WI38 (cell line): ENCODE data around the gene PANX2.

Source experiments
- H3K4me3 ChIP-seq: 2 replicates; pipeline ENCODE4 v1.5.1; 2011; ENCODE audit warnings: low read depth, mild to moderate bottlenecking, control low read depth, low read length
- TF ChIP-seq, protein P1 (sequence below): IDR thresholded peaks from 2 replicates; pipeline ENCODE4 v1.5.1; 2012; ENCODE audit warnings: low read depth, mild to moderate bottlenecking, control low read depth, low read length

The PANX2 gene, protein sequence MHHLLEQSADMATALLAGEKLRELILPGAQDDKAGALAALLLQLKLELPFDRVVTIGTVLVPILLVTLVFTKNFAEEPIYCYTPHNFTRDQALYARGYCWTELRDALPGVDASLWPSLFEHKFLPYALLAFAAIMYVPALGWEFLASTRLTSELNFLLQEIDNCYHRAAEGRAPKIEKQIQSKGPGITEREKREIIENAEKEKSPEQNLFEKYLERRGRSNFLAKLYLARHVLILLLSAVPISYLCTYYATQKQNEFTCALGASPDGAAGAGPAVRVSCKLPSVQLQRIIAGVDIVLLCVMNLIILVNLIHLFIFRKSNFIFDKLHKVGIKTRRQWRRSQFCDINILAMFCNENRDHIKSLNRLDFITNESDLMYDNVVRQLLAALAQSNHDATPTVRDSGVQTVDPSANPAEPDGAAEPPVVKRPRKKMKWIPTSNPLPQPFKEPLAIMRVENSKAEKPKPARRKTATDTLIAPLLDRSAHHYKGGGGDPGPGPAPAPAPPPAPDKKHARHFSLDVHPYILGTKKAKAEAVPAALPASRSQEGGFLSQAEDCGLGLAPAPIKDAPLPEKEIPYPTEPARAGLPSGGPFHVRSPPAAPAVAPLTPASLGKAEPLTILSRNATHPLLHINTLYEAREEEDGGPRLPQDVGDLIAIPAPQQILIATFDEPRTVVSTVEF

DNA sequence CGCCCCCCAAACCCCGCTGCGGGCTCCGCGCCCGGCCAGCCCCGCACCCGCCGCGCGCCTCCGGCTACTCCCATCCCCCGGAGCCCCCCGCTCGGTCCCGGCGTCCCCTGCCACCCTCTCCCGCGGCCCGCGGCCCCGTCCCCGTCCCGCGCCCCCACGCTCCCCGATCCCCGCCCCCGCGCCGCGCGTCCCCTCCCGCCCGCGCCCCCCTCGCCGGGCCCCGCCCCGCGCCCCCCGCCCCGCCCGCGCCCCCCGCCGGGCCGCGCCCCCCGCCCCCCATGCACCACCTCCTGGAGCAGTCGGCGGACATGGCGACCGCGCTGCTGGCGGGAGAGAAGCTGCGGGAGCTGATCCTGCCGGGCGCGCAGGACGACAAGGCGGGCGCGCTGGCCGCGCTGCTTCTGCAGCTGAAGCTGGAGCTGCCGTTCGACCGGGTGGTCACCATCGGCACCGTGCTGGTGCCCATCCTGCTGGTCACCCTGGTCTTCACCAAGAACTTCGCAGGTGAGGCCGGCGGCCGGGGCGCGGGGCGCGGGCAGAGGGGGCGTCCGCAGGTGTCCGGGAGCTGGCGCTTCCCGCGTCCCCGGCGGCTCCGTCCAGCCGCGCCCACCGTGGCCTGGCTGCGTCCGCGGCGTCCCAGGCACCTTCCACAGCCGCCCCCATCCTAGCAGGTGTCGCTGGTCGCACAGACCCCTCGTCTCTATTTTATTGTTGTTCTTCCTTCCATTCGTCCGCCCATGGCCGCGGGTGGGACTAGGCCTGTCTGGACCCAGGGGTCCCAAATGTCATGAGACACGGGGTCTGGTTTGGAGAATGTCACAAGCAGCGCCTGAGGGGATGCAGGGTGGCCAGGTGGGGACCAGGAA lies at the start of gene PANX2:
Gene PANX2, plus strand, starts transcription at position 279 of the 866 bp plus-strand sequence. Its CDS starts 0 bp downstream, at position 279.
- TF ChIP-seq, protein P1, sequence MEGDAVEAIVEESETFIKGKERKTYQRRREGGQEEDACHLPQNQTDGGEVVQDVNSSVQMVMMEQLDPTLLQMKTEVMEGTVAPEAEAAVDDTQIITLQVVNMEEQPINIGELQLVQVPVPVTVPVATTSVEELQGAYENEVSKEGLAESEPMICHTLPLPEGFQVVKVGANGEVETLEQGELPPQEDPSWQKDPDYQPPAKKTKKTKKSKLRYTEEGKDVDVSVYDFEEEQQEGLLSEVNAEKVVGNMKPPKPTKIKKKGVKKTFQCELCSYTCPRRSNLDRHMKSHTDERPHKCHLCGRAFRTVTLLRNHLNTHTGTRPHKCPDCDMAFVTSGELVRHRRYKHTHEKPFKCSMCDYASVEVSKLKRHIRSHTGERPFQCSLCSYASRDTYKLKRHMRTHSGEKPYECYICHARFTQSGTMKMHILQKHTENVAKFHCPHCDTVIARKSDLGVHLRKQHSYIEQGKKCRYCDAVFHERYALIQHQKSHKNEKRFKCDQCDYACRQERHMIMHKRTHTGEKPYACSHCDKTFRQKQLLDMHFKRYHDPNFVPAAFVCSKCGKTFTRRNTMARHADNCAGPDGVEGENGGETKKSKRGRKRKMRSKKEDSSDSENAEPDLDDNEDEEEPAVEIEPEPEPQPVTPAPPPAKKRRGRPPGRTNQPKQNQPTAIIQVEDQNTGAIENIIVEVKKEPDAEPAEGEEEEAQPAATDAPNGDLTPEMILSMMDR, result no peak
- H3K4me3 ChIP-seq, result peak within 1 kb of the TSS; percentile 41

DNA sequence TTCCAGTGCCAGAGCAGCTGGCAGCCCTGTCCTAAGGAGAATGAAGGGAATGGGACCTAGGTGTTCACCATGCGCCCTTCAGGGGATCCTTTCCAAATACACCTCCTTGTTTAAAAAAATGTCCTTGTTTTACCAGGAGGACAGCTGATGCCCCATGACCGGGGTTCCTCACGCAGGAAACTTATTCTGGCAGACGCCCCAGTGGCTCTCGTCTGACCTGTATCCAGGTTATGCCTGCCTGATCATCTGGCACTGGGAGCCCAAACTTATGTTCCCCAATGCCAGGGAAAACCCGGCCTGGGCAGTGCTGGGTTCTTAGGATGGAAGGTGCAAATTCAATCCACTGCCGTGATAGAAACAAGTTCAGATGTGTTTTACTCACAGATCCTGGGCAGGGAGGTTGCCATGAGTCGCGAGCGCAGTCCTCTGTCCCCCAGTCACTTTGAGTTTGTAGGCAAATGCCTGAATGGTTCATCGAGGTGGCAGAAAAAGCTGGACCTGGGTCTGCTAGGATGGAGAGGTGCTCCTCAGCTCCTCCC lies 49.3 kb upstream of the PANX2 start:
- TF ChIP-seq, protein P1, result no peak
- no peak overlapping the region for H3K4me3 ChIP-seq

DNA sequence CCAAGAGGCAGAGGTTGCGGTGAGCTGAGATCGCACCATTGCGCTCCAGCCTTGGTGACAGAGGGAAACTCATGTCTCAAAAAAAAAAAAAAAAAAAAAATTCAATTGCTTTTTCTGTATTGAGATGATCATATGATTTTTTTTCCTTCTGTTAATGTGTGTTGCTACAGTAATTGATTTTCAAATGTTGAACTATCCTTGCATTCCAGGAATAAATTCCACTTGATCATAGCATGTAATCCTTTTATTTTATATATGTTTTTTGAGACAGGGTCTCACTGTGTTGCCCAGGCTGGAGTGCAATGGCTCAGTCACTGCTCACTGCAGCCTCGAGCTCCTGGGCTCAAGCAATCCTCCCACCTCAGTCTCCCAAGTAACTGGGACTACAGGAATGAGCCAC lies 47.4 kb upstream of the PANX2 start:
- no peak overlapping the region for H3K4me3 ChIP-seq
- TF ChIP-seq, protein P1, result no peak

DNA sequence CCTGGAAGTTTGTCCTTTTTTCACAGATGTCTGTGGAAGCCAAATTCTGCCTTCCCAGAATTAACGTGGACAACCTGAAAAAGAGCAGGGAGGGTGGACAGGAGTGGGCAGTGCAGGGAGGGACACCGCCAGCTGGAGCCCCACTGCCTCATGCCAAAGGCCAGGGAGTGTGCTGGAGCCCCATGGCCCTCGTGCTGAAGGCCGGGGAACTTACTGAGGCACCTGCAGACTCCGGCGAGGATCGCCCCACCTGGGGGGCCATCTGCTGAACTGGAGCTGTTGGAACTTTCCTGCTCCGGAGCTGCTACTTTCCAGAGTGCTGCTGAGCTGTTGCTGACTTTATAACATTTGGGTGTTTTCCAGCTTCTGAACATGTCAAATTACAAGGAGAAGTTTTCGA lies 45.5 kb upstream of the PANX2 start:
- no peak overlapping the region for H3K4me3 ChIP-seq
- TF ChIP-seq, protein P1, result no peak

DNA sequence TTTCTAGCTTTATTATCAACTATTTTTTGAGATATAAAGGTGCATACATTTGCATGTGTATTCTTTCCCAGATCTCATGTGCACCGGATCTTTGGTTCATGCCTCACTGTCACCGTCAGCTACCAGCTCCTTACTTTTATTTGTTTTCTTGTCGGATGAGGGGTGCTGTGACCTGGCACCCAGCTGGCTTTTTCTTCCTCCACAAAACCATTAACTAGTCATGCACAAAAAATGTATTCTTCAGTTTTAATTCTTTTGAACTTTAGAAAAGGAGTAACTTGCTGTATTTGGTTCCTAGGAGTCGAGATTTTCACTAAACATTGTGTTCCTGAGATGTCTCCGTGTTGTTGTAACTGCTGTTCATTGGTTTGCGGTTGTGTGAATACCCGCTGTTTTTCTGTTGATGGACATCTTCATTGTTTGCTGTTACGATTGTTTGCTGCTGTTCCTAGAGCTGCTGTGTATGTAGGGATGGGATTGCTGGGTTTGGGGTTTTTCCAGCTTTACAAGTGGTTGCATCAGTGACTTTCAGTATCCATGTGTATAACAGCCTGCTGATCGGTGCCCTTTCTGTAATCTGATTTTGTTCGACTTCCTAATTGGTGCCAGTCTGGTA lies 41.3 kb upstream of the PANX2 start:
- TF ChIP-seq, protein P1, result no peak

DNA sequence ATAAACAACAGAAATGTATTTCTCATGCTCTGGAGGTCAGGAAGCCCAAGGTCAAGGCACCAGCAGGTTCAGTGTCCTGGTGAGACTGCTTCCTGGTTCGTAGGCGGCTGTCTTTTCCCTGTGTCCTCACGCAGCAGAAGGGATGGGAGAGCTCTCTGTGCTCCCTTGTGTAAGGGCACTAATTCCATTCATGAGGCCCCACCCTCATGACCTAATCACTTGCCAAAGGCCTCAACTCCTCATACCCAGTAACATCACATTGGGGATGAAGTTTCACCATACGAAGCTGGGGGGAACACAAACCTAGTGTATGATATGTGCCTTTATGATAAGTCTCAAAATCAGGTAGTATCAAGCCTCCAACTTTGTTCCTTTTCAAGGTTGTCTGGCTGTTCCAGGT lies 38.6 kb upstream of the PANX2 start:
- TF ChIP-seq, protein P1, result no peak

More for the DNA sequence above, 41.3 kb upstream of the PANX2 start:
- no peak overlapping the region for H3K4me3 ChIP-seq

More for the DNA sequence above, 38.6 kb upstream of the PANX2 start:
- no peak overlapping the region for H3K4me3 ChIP-seq
